Retina (tissue), 1 donor: Measurements from ENCODE around the gene SLCO3A1.

Experiments
- DNase-seq: peaks from one replicate; pipeline ENCODE4 v3.0.0-alpha.2; 2016

Gene SLCO3A1

DNA sequence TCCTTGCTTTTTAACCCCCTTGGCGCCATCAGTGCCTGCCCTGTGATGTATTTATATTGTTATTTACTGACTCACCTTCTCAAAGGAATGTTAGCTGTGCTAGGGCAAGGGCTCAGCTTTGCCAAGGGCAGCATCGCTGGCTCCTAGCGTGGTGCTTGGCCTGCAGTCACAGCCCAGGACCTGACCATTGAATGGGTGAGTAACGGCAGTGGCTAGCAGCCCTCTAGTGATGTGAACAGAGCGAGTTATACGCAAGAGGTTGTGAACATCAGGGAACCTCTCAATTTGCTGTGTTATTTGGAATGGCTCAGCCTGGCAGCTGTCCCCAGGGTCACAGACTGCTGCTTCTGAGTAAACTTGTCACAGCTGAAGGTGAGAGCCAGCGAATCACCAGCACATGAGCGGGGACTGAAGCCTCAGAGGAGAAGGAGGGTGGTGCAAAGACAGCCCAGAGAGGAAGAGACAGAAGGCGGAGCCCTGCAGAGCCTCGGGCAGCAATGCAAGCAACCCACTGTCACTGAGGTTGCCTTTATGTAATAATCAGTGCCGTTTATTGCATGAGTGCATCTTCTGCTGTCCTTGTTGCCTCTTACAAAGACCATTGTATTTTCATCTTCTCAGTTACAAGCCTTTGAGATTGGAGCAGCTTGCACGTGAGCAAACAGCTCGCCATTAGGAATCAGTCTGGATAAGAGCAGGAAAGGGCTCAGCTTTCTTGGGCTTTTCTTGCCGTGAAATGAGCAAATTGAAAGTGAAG lies 158.3 kb downstream of the SLCO3A1 start:
- DNase-seq: peak; percentile 76

GRCh38 chr15:92012368-92012629 lies 158.8 kb downstream of the SLCO3A1 start:
- DNase-seq: no peak

GRCh38 chr15:92012881-92013280 lies 159.4 kb downstream of the SLCO3A1 start:
- peak; percentile 38 for DNase-seq

DNA sequence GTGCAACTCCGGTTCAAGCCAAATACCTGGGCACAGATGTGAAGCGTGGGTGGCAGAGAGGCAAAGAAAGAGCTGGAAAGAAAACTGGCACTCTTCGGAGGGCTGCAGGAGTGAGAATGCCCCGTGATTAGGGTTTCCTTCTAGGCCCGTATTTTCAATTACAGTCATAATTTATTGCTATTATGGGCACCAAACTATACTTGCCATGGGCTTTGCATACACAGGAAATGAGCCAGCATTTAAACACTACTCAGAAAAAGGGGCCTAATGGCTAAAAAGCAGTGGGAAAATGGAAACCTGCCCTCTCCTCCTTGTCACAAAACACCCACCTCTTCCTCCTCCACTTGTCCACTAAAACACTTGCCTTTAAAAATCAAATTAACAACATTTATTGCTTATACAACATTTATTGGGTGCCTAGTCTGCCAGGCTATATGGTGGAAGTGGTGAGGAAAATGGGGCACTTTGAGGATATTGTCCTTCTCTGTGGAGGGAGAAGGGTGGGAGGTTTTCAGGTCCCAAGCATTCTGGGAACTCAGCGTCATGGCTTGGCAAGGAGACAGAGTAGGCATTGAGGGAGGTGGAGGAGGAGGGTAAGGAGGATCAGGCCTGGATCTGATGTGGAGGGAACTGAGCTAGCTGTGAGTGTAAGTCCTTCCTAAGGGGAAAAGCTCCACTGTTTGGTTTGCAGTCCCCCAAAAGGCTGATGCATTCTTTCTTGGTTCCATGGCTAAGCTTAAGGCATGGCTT lies 160.9 kb downstream of the SLCO3A1 start:
- DNase-seq: no peak

DNA sequence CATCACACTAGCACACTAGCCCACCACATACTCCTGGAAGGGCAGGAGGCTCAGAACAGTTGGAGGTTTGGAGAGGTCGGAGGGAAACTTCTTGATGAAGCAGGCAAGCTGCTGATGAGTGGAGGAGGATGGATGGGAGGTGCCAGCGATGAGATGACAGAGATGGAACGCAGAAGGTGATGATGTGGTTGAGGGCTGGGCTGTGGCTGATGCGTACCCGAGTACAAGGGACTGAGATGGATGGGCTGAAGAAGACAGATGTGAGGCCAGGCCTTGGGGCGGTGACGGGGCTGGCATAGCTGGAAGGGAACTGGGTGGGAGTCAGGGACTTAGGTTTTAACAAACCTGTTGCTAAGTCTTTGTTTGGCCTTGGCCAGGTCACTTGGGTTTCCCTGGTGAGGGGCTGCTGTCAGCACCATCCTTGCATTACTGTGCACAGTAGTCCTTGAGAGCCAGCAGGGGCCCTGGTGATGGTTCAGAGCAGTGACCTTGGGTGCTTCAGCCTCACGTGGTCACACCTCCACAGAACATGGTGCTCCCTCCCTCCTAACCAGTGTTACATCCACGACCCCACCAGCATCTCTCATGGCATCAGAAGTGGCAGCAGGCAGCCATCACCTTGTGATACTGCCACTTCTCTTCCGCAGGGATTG lies 164.5 kb downstream of the SLCO3A1 start:
- no peak for DNase-seq

GRCh38 chr15:92018535-92019239 lies 165.2 kb downstream of the SLCO3A1 start:
- DNase-seq: no peak

GRCh38 chr15:92019706-92020105 lies 166.2 kb downstream of the SLCO3A1 start:
- DNase-seq: no peak

- no peak for DNase-seq
These were observed 166.7 kb downstream of the SLCO3A1 start for GRCh38 chr15:92020207-92020606.

- DNase-seq: no peak
These were observed 167.3 kb downstream of the SLCO3A1 start for GRCh38 chr15:92020804-92021203.

- no peak for DNase-seq
These were observed 168.3 kb downstream of the SLCO3A1 start for GRCh38 chr15:92021792-92022191.

DNA sequence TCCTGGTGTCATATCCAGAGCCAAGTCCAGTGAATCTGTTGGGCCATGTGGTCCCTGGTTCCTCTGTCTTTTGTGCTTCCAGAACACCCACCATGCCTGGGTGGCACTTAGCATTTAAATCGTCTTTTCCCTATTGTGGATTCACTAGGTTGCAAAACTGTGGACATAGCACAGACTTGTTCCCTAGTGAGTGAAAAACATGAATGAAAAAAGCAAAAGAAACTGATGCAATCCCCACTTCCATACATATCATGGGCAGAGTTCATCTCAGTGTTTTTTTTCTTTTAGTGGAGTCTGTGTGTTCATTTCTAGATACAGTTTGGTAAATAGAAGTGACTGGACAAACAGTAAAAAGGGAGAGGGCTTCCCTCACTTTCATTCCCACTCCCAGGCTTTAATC lies 170.5 kb downstream of the SLCO3A1 start:
- DNase-seq: no peak

- no peak for DNase-seq
These were observed 172.3 kb downstream of the SLCO3A1 start for GRCh38 chr15:92025706-92026270.

- DNase-seq: no peak
These were observed 174.8 kb downstream of the SLCO3A1 start for GRCh38 chr15:92028389-92028724.

- DNase-seq: no peak
These were observed 176.3 kb downstream of the SLCO3A1 start for GRCh38 chr15:92029767-92030166.

DNA sequence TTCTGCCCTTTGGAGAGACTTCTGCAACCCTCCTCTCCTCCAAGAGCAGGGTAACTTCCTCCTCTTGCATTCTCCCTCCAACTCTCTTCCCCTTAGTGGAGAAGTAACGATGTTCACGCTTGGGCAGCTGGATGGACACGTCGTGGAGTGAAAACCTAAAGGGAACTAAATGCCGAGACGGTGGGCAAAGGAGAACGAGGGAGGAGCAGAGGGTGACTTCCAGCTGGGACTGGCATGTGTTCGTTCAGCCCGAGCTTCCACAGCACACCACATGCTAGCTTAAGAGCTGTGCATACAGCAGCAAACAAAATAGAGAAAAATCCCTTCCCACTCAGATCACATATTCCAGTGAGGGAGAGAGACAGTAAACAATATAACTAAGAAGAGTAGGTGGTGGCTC lies 179.8 kb downstream of the SLCO3A1 start:
- DNase-seq: peak; percentile 39

GRCh38 chr15:92033723-92034122 lies 180.2 kb downstream of the SLCO3A1 start:
- DNase-seq: no peak

GRCh38 chr15:92034227-92034626 lies 180.7 kb downstream of the SLCO3A1 start:
- DNase-seq: no peak

- no peak for DNase-seq
These were observed 182.0 kb downstream of the SLCO3A1 start for GRCh38 chr15:92035551-92035950.

- no peak for DNase-seq
These were observed 182.5 kb downstream of the SLCO3A1 start for GRCh38 chr15:92035961-92036360.

DNA sequence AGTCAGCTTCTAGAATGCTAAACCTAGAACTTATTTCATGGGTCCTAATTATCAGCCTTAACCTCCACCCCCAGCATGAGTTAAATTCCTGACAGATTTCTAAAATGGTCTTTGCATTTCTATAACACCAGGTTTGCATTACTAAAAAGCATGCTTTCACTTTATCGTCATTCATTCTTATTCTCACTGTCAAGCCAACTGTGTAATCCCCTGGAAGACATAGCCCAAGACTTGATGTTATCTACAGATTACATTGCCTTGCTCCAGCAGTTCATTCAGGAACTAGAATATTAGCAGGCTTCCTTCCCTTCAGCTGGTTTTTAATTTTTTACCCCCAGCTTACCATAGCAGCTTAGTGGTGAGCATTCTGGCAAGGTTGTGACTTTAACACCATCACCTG lies 184.0 kb downstream of the SLCO3A1 start:
- DNase-seq: no peak

- no peak for DNase-seq
These were observed 186.8 kb downstream of the SLCO3A1 start for GRCh38 chr15:92040350-92040749.

DNA sequence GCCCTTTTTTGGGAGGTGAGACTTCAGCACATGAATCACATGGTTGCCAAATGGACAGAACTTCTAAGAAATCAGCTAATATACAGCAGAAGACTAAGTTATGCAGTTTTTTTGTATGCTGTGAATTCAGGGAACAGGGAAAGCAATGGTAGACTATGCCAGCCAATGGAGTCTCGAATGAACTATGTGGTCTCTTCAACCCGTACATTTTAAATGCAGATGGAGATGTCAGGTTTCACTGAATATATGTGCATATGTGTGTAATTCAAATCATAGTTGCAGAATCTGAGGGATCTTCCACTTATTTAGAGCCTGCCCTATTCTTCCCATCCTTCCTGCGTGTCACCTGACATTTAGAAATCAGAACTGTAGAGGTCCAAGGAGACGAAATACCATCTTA lies 187.9 kb downstream of the SLCO3A1 start:
- no peak for DNase-seq

- no peak for DNase-seq
These were observed 189.8 kb downstream of the SLCO3A1 start for GRCh38 chr15:92043283-92043682.
